ENCODE results near the gene CLIC6. TPM values are rescaled to one million over a fixed set of nuclear protein-coding genes. Genes with fewer than 3 reads are reported as not detected.

The CLIC6 gene
- total and polyA plus RNA-seq, 4 experiments from 2014 or later, result 0.09 to 0.67 (median 0.30) TPM; not detected in 1

- Histone ChIP-seq H3K36me3 (ENCODE audit: insufficient read depth, low read length) (no peaks in the 10 kb centered on the region), H3K27me3 (ENCODE audit: insufficient read depth, low read length) (no peaks in the 10 kb centered on the region), H3K27ac (ENCODE audit: low read depth, low read length) (no peak overlapping the region), H3K4me1 (ENCODE audit: insufficient read depth, low read length) (no peaks in the 10 kb centered on the region), H3K9me3 (ENCODE audit: control insufficient read depth in 1 of 2, low read length in 2 of 2) (no peaks in the 10 kb centered on the region), H3K4me3 (ENCODE audit: low read length in 2 of 2) (no peak overlapping the region)
- ChIA-PET CTCF (ENCODE audit: partially characterized antibody) (interaction anchor here (1.5 kb wide), 1 partner anchor 12 kb away, joined by 6 read pairs; no protein-coding TSS in a partner anchor), POLR2A (ENCODE audit: partially characterized antibody) (no interaction called here)
- no peak overlapping the region for H3K27ac Mint-ChIP-seq
- H3K27me3 Mint-ChIP-seq, result peaks cover 1 to 2% of the 10 kb centered on the region in 2 donors
- no peak for DNase-seq
- H3K36me3 Mint-ChIP-seq, result no peaks in the 10 kb centered on the region
- H3K4me1 Mint-ChIP-seq, result no peaks in the 10 kb centered on the region
- intact Hi-C loops (cut with micrococcal nuclease), result no loop called here
- H3K4me3 Mint-ChIP-seq, result no peak overlapping the region
- H3K9me3 Mint-ChIP-seq, result no peaks in the 10 kb centered on the region
These were observed 65.1 kb downstream of the CLIC6 start for GRCh38 chr21:34733852-34734251.

DNA sequence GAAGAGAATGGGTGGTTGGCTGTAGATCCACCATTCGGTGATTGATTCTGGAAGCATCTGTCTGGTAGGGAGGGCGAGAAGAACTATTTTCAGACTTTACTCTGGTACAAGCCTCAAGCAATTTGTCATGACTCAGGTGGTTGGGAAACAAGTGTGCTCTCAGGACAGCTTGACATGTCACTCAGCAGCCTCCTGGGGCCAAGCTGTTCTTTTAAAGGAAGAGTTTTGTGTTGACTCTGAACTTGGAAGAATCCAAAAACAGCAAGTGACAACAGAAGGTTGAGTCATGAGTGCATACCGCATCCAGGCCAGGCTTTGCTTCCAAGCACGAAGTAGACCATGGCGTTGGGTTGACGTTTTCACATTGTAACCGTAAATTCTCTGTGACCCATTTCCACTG is 65.9 kb downstream of the CLIC6 start:
- DNase-seq, result no peak
- Mint-ChIP-seq H3K9me3 (no peaks in the 10 kb centered on the region), H3K27ac (no peak overlapping the region), H3K4me3 (no peak overlapping the region), H3K4me1 (no peaks in the 10 kb centered on the region), H3K36me3 (no peaks in the 10 kb centered on the region), H3K27me3 (peaks cover 2% of the 10 kb centered on the region in 2 donors)
- H3K27me3 ChIP-seq (ENCODE audit: insufficient read depth, low read length), result no peaks in the 10 kb centered on the region
- no peaks in the 10 kb centered on the region for H3K4me1 ChIP-seq (ENCODE audit: insufficient read depth, low read length)
- H3K9me3 ChIP-seq (ENCODE audit: control insufficient read depth in 1 of 2, low read length in 2 of 2), result no peaks in the 10 kb centered on the region
- intact Hi-C loops (cut with micrococcal nuclease), result no loop called here
- ChIA-PET POLR2A (ENCODE audit: partially characterized antibody) (no interaction called here), CTCF (ENCODE audit: partially characterized antibody) (no interaction called here)
- H3K36me3 ChIP-seq (ENCODE audit: insufficient read depth, low read length), result no peaks in the 10 kb centered on the region
- H3K4me3 ChIP-seq (ENCODE audit: low read length in 2 of 2), result no peak overlapping the region
- no peak overlapping the region for H3K27ac ChIP-seq (ENCODE audit: low read depth, low read length)

DNA sequence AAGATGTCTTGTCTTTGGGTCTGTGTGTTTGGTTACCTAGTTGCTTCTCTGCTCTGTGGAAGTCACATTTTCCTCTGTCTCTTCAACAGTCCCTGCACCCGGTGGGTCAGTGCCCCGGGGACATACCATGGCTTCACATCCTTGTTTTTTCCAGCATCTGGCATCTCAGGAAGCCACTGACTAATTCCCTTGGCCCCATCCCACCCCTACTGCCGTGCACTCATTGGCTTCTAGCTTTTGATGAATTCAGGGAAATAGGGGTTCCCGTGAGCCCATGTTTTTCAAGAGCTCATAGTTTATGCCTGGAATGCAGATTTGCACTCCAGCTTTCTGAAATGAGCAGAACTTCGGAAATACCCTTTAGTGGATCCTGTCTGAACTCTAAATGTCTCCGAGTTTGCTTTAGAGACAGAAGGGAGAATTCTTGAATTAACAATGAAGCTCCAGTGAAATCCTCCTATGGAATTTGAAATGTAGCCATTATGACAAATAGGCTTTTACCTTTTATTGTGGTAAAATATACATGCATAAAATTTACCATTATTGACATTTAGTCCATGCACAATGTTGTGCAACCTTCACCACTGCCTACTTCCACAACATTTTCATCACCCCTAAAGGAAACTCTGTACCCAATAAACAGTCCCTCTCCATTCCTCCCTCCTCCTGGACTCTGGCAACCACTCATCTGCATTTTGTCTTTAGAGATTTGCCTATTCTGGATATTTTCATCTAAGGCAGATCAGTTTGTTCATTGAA is 67.5 kb downstream of the CLIC6 start:
- H3K27ac ChIP-seq (ENCODE audit: low read depth, low read length), result no peak overlapping the region
- ChIA-PET POLR2A (ENCODE audit: partially characterized antibody) (no interaction called here), CTCF (ENCODE audit: partially characterized antibody) (no interaction called here)
- no peaks in the 10 kb centered on the region for H3K9me3 ChIP-seq (ENCODE audit: control insufficient read depth in 1 of 2, low read length in 2 of 2)
- Mint-ChIP-seq H3K9me3 (no peaks in the 10 kb centered on the region), H3K4me3 (no peak overlapping the region), H3K36me3 (no peaks in the 10 kb centered on the region), H3K27ac (no peak overlapping the region), H3K4me1 (no peaks in the 10 kb centered on the region), H3K27me3 (peaks cover 4 to 5% of the 10 kb centered on the region in 2 donors)
- intact Hi-C loops (cut with micrococcal nuclease), result no loop called here
- DNase-seq, result no peak
- no peak overlapping the region for H3K4me3 ChIP-seq (ENCODE audit: low read length in 2 of 2)
- H3K4me1 ChIP-seq (ENCODE audit: insufficient read depth, low read length), result no peaks in the 10 kb centered on the region
- H3K27me3 ChIP-seq (ENCODE audit: insufficient read depth, low read length), result no peaks in the 10 kb centered on the region
- no peaks in the 10 kb centered on the region for H3K36me3 ChIP-seq (ENCODE audit: insufficient read depth, low read length)

DNA sequence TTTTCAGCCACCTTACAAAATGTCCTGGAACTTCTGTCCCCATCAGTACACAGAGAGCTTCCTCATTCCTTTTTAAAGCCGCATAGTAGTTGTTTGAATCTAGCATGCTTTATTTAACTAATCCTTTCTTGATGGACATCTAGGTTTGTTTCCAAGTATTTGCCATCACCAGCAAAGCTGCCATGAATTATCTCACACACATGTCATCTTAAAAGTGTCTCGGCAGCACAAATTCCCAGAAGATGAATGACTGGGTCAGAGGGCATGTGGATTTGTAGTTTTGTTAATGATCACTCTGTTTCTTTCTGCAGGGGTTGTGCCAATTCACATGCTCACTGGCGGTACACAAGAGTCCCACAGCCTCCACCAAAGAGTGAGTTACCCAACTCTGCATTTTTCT is 68.3 kb downstream of the CLIC6 start:
- Histone ChIP-seq H3K36me3 (ENCODE audit: insufficient read depth, low read length) (no peaks in the 10 kb centered on the region), H3K4me1 (ENCODE audit: insufficient read depth, low read length) (no peaks in the 10 kb centered on the region), H3K27ac (ENCODE audit: low read depth, low read length) (no peak overlapping the region), H3K9me3 (ENCODE audit: control insufficient read depth in 1 of 2, low read length in 2 of 2) (no peaks in the 10 kb centered on the region), H3K27me3 (ENCODE audit: insufficient read depth, low read length) (no peaks in the 10 kb centered on the region), H3K4me3 (ENCODE audit: low read length in 2 of 2) (no peak overlapping the region)
- intact Hi-C loops (cut with micrococcal nuclease), result no loop called here
- H3K9me3 Mint-ChIP-seq, result no peaks in the 10 kb centered on the region
- POLR2A ChIA-PET (ENCODE audit: partially characterized antibody), result no interaction called here
- no peaks in the 10 kb centered on the region for H3K4me1 Mint-ChIP-seq
- H3K36me3 Mint-ChIP-seq, result no peaks in the 10 kb centered on the region
- H3K4me3 Mint-ChIP-seq, result no peak overlapping the region
- CTCF ChIA-PET (ENCODE audit: partially characterized antibody), result no interaction called here
- H3K27me3 Mint-ChIP-seq, result peaks cover 4 to 5% of the 10 kb centered on the region in 2 donors
- no peak for DNase-seq
- no peak overlapping the region for H3K27ac Mint-ChIP-seq

- H3K27me3 ChIP-seq (ENCODE audit: insufficient read depth, low read length), result no peaks in the 10 kb centered on the region
- Mint-ChIP-seq H3K27ac (peak overlapping the region in 1 of 7 donors; percentile 54), H3K36me3 (no peaks in the 10 kb centered on the region), H3K4me3 (no peak overlapping the region), H3K27me3 (peaks cover 10 to 11% of the 10 kb centered on the region in 2 donors), H3K9me3 (no peaks in the 10 kb centered on the region), H3K4me1 (no peaks in the 10 kb centered on the region)
- intact Hi-C loops (cut with micrococcal nuclease), result no loop called here
- POLR2A ChIA-PET (ENCODE audit: partially characterized antibody), result no interaction called here
- no peaks in the 10 kb centered on the region for H3K4me1 ChIP-seq (ENCODE audit: insufficient read depth, low read length)
- H3K36me3 ChIP-seq (ENCODE audit: insufficient read depth, low read length), result no peaks in the 10 kb centered on the region
- no peak overlapping the region for H3K27ac ChIP-seq (ENCODE audit: low read depth, low read length)
- no peaks in the 10 kb centered on the region for H3K9me3 ChIP-seq (ENCODE audit: control insufficient read depth in 1 of 2, low read length in 2 of 2)
- H3K4me3 ChIP-seq (ENCODE audit: low read length in 2 of 2), result no peak overlapping the region
- no peak for DNase-seq
- CTCF ChIA-PET (ENCODE audit: partially characterized antibody), result interaction anchor here (1.2 kb wide), 1 partner anchor 1099 kb away, joined by 3 read pairs; no protein-coding TSS in a partner anchor
These were observed 71.4 kb downstream of the CLIC6 start for GRCh38 chr21:34740198-34740597.

DNA sequence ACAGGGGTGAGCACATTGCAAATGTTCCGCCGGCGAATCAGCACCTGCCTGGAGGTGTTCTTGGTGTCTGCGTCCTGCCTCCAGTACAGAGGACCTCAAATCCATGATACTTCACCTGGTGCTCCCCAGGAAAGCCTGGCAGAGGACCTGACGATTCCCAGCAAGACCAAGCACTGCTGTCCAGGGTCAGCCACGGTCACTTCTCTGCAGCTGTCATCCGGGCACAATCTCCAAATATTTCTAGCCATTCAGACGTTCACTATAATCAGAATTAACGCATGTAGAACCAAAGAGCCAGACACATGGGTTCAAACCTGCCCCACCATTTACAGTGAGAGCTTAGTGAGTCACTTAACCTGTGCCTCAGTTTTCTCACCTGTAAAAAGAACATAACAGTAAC is 74.5 kb downstream of the CLIC6 start:
- Mint-ChIP-seq H3K27ac (no peak overlapping the region), H3K4me3 (no peak overlapping the region)
- intact Hi-C loops (cut with micrococcal nuclease), result no loop called here

GRCh38 chr21:34743831-34744230 is 75.0 kb downstream of the CLIC6 start:
- H3K4me3 ChIP-seq (ENCODE audit: low read length in 2 of 2), result no peak overlapping the region
- no peaks in the 10 kb centered on the region for H3K27me3 ChIP-seq (ENCODE audit: insufficient read depth, low read length)
- ChIA-PET CTCF (ENCODE audit: partially characterized antibody) (interaction anchor here (0.8 to 5.5 kb wide), 7 partner anchors 43 to 1099 kb away, joined by 3 to 66 read pairs (median 13); no protein-coding TSS in a partner anchor), POLR2A (ENCODE audit: partially characterized antibody) (no interaction called here)
- H3K27ac ChIP-seq (ENCODE audit: low read depth, low read length), result no peak overlapping the region
- peaks cover 9 to 10% of the 10 kb centered on the region in 2 donors for H3K27me3 Mint-ChIP-seq
- H3K4me3 Mint-ChIP-seq, result no peak overlapping the region
- no peak overlapping the region for H3K27ac Mint-ChIP-seq
- H3K9me3 ChIP-seq (ENCODE audit: control insufficient read depth in 1 of 2, low read length in 2 of 2), result no peaks in the 10 kb centered on the region
- H3K36me3 ChIP-seq (ENCODE audit: insufficient read depth, low read length), result no peaks in the 10 kb centered on the region
- H3K4me1 ChIP-seq (ENCODE audit: insufficient read depth, low read length), result peaks cover 8% of the 10 kb centered on the region
- intact Hi-C loops (cut with micrococcal nuclease), result loop anchor here (2.0 kb wide), 1 partner anchor 1369 kb away; no protein-coding TSS in a partner anchor
- no peak for DNase-seq
- H3K9me3 Mint-ChIP-seq, result no peaks in the 10 kb centered on the region
- H3K4me1 Mint-ChIP-seq, result peaks cover 0 to 4% (median 2%) of the 10 kb centered on the region in 4 donors
- no peaks in the 10 kb centered on the region for H3K36me3 Mint-ChIP-seq

More for the DNA sequence above, 74.5 kb downstream of the CLIC6 start:
- H3K4me1 Mint-ChIP-seq, result peaks cover 0 to 4% (median 2%) of the 10 kb centered on the region in 4 donors
- peaks cover 9 to 10% of the 10 kb centered on the region in 2 donors for H3K27me3 Mint-ChIP-seq
- ChIA-PET CTCF (ENCODE audit: partially characterized antibody) (interaction anchor here (0.8 to 5.5 kb wide), 5 partner anchors 143 to 1096 kb away, joined by 3 to 66 read pairs (median 20); no protein-coding TSS in a partner anchor), POLR2A (ENCODE audit: partially characterized antibody) (no interaction called here)
- no peaks in the 10 kb centered on the region for H3K27me3 ChIP-seq (ENCODE audit: insufficient read depth, low read length)
- H3K4me1 ChIP-seq (ENCODE audit: insufficient read depth, low read length), result peaks cover 8% of the 10 kb centered on the region
- no peak for DNase-seq
- H3K36me3 Mint-ChIP-seq, result no peaks in the 10 kb centered on the region
- H3K4me3 ChIP-seq (ENCODE audit: low read length in 2 of 2), result no peak overlapping the region
- no peaks in the 10 kb centered on the region for H3K36me3 ChIP-seq (ENCODE audit: insufficient read depth, low read length)
- H3K27ac ChIP-seq (ENCODE audit: low read depth, low read length), result no peak overlapping the region
- no peaks in the 10 kb centered on the region for H3K9me3 Mint-ChIP-seq
- H3K9me3 ChIP-seq (ENCODE audit: control insufficient read depth in 1 of 2, low read length in 2 of 2), result no peaks in the 10 kb centered on the region
